ENCODE results near the gene SYNPR.

GRCh38 chr3:63294332-63294731 lies 16.2 kb downstream of the SYNPR start:
- TF ChIP-seq POLR2AphosphoS5 (IDR thresholded peaks at IDR 0.05; ENCODE audit: borderline replicate concordance, low read depth, low read length) = no peak
- TF ChIP-seq EZH2 (IDR thresholded peaks at IDR 0.05) = no peak
